ENCODE measurements around the gene INHBA.

- no peak for TF ChIP-seq CTCF (IDR thresholded peaks at IDR 0.05)
- no peak for TF ChIP-seq EP300 (IDR thresholded peaks at IDR 0.05)
- no peak for TF ChIP-seq POLR2A (IDR thresholded peaks at IDR 0.05)
These were observed 26.2 kb upstream of the INHBA start for GRCh38 chr7:41729059-41729458.

Measured in tibial nerve (tissue), 4 donors.